ENCODE results near the gene ELOA. TPM values are rescaled to one million over a fixed set of nuclear protein-coding genes. Genes with fewer than 3 reads are reported as not detected.
A peak's percentile ranks its signal among the peaks of the same experiment; 100 is the strongest.

The ELOA gene
- total and polyA plus RNA-seq, 9 of the 15 experiments (the other 6 are each of a cell fraction or from before 2014, with no cell fraction given), result 31.9 to 98.6 (median 61.3) TPM

DNA sequence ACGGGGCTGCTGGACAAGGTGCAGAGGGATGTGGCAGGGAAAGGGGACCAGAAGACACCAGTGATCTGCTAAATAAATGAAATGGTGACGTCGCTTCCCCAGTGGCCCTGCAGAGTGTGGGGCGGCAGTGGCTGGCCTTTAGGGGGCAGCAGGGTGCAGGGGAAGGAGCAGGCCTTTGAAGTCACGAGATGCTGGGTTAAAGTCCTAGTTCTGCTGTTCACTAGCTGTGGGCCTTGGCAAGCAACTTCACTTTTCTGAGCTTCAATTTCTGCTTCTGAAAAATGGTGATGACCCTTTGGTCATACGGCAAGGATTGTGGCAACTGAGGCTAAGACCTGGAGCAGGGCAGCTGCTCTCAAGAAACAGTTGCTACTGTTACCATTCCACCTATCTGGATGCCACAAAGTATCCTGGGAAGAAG is 66.5 kb downstream of the ELOA start (continued):
- TF ChIP-seq, protein P1, sequence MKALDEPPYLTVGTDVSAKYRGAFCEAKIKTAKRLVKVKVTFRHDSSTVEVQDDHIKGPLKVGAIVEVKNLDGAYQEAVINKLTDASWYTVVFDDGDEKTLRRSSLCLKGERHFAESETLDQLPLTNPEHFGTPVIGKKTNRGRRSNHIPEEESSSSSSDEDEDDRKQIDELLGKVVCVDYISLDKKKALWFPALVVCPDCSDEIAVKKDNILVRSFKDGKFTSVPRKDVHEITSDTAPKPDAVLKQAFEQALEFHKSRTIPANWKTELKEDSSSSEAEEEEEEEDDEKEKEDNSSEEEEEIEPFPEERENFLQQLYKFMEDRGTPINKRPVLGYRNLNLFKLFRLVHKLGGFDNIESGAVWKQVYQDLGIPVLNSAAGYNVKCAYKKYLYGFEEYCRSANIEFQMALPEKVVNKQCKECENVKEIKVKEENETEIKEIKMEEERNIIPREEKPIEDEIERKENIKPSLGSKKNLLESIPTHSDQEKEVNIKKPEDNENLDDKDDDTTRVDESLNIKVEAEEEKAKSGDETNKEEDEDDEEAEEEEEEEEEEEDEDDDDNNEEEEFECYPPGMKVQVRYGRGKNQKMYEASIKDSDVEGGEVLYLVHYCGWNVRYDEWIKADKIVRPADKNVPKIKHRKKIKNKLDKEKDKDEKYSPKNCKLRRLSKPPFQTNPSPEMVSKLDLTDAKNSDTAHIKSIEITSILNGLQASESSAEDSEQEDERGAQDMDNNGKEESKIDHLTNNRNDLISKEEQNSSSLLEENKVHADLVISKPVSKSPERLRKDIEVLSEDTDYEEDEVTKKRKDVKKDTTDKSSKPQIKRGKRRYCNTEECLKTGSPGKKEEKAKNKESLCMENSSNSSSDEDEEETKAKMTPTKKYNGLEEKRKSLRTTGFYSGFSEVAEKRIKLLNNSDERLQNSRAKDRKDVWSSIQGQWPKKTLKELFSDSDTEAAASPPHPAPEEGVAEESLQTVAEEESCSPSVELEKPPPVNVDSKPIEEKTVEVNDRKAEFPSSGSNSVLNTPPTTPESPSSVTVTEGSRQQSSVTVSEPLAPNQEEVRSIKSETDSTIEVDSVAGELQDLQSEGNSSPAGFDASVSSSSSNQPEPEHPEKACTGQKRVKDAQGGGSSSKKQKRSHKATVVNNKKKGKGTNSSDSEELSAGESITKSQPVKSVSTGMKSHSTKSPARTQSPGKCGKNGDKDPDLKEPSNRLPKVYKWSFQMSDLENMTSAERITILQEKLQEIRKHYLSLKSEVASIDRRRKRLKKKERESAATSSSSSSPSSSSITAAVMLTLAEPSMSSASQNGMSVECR (CRISPR knock-in tag; IDR thresholded peaks at IDR 0.05), result no peak
- TF ChIP-seq, protein P2, sequence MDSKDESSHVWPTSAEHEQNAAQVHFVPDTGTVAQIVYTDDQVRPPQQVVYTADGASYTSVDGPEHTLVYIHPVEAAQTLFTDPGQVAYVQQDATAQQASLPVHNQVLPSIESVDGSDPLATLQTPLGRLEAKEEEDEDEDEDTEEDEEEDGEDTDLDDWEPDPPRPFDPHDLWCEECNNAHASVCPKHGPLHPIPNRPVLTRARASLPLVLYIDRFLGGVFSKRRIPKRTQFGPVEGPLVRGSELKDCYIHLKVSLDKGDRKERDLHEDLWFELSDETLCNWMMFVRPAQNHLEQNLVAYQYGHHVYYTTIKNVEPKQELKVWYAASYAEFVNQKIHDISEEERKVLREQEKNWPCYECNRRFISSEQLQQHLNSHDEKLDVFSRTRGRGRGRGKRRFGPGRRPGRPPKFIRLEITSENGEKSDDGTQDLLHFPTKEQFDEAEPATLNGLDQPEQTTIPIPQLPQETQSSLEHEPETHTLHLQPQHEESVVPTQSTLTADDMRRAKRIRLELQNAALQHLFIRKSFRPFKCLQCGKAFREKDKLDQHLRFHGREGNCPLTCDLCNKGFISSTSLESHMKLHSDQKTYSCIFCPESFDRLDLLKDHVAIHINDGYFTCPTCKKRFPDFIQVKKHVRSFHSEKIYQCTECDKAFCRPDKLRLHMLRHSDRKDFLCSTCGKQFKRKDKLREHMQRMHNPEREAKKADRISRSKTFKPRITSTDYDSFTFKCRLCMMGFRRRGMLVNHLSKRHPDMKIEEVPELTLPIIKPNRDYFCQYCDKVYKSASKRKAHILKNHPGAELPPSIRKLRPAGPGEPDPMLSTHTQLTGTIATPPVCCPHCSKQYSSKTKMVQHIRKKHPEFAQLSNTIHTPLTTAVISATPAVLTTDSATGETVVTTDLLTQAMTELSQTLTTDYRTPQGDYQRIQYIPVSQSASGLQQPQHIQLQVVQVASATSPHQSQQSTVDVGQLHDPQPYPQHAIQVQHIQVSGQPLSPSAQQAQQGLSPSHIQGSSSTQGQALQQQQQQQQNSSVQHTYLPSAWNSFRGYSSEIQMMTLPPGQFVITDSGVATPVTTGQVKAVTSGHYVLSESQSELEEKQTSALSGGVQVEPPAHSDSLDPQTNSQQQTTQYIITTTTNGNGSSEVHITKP (IDR thresholded peaks at IDR 0.05; ENCODE audit: partially characterized antibody), result peak; percentile 35
- TF ChIP-seq, protein P3, sequence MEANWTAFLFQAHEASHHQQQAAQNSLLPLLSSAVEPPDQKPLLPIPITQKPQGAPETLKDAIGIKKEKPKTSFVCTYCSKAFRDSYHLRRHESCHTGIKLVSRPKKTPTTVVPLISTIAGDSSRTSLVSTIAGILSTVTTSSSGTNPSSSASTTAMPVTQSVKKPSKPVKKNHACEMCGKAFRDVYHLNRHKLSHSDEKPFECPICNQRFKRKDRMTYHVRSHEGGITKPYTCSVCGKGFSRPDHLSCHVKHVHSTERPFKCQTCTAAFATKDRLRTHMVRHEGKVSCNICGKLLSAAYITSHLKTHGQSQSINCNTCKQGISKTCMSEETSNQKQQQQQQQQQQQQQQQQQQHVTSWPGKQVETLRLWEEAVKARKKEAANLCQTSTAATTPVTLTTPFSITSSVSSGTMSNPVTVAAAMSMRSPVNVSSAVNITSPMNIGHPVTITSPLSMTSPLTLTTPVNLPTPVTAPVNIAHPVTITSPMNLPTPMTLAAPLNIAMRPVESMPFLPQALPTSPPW (CRISPR knock-in tag; IDR thresholded peaks at IDR 0.05), result no peak
- TF ChIP-seq ZNF316 (IDR thresholded peaks at IDR 0.05), result no peak
- no peak for TF ChIP-seq ZNF717 (CRISPR knock-in tag; IDR thresholded peaks at IDR 0.05)
- TF ChIP-seq, protein P4, sequence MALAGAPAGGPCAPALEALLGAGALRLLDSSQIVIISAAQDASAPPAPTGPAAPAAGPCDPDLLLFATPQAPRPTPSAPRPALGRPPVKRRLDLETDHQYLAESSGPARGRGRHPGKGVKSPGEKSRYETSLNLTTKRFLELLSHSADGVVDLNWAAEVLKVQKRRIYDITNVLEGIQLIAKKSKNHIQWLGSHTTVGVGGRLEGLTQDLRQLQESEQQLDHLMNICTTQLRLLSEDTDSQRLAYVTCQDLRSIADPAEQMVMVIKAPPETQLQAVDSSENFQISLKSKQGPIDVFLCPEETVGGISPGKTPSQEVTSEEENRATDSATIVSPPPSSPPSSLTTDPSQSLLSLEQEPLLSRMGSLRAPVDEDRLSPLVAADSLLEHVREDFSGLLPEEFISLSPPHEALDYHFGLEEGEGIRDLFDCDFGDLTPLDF (CRISPR knock-in tag; IDR thresholded peaks at IDR 0.05), result no peak
- TF ChIP-seq HNRNPLL (IDR thresholded peaks at IDR 0.05; ENCODE audit: low read depth, low read length, poor library complexity, severe bottlenecking), result no peak
- no peak for TF ChIP-seq ZBTB1 (CRISPR knock-in tag; IDR thresholded peaks at IDR 0.05; ENCODE audit: borderline replicate concordance, low read depth)

Data from K562 (cell line).